Activated T-helper 2 cell treated with anti-CD3 and anti-CD28 coated beads, Interferon-gamma antibody, Interleukin-2, Interleukin-4, amounts not matched to agents 10 μg/mL and 5 μg/mL and 100 μg/mL, durations not matched to agents 14 hours and 24 hours and 36 hours (primary cell): Measurements from ENCODE around the gene GPC6. TPM values are rescaled to one million over a fixed set of nuclear protein-coding genes. Genes with fewer than 3 reads are reported as not detected.
"Not testable (repeated sequence)": the region's sequence is repeated elsewhere in the genome, so short reads cannot be mapped to it uniquely, and the experiment has no call there.

ENCODE experiments used
- DNase-seq: peaks from one replicate; pipeline ENCODE4 v3.0.0; 2021; ENCODE audit warnings: low spot score
- H3K27ac Mint-ChIP-seq: one replicate; pipeline ENCODE4 v1.8.0; 2021; ENCODE audit warnings: mixed read lengths
- H3K27me3 Mint-ChIP-seq: one replicate; pipeline ENCODE4 v1.8.0; 2021; ENCODE audit warnings: low read depth, mixed read lengths
- H3K36me3 Mint-ChIP-seq: one replicate; pipeline ENCODE4 v1.8.0; 2021; ENCODE audit warnings: low read depth, mixed read lengths
- H3K4me1 Mint-ChIP-seq: one replicate; pipeline ENCODE4 v1.8.0; 2021; ENCODE audit warnings: low read depth, mixed read lengths
- H3K4me3 Mint-ChIP-seq: one replicate; pipeline ENCODE4 v1.8.0; 2021; ENCODE audit warnings: low read depth, mild to moderate bottlenecking, moderate library complexity, mixed read lengths
- H3K9me3 Mint-ChIP-seq: one replicate; pipeline ENCODE4 v1.8.0; 2021; ENCODE audit warnings: mixed read lengths
- intact Hi-C: fragments of 100-400 bp; cut with micrococcal nuclease; formaldehyde crosslinking; loops from one replicate; pipeline ENCODE4 v1.15.1; 2023
- total RNA-seq: library from RNA; stranded (reverse); gene quantifications from 2 replicates; pipeline ENCODE4 v1.2.3, GENCODE V29; 2022

The GPC6 gene
- total RNA-seq, 1 donor from 2014 or later: not detected

DNA sequence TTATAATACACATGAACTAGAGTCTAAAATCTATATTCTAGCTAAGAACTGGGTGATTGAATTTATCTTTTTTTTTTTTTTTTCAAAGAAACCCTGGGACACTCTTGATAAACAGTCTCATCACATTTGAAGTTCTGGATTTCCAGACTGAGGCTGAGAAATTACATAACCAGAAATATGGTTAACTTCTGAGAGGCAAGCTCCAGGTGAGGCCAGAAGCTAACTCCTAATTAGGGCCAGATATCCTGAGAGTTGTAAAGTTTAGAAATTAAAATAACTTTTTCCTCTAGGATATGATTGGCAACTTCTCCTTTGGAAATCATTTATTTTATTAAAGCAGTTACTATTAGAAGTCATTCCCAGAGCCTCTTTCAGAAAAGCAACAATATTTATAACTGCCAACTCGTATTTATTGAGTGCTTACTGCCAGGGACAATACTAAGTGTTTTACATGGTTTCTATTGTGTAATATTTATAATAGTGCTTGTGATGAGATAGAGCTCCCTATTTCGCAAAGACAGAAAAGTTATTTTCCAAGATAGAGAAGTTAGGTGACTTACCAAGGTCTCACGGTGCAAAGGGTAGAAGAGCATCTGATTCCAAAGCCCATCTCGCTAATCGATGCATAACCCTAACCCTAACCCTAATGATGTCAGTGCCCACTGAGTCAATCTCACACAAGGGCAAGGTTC lies 1065.2 kb downstream of the GPC6 start:
- no peak overlapping the region for H3K27ac Mint-ChIP-seq
- H3K4me3 Mint-ChIP-seq: no peak overlapping the region
- no peaks in the 10 kb centered on the region for H3K9me3 Mint-ChIP-seq
- H3K27me3 Mint-ChIP-seq: peaks cover 8% of the 10 kb centered on the region
- no peaks in the 10 kb centered on the region for H3K36me3 Mint-ChIP-seq
- no peaks in the 10 kb centered on the region for H3K4me1 Mint-ChIP-seq
- intact Hi-C loops: no loop called here
- no peak for DNase-seq

DNA sequence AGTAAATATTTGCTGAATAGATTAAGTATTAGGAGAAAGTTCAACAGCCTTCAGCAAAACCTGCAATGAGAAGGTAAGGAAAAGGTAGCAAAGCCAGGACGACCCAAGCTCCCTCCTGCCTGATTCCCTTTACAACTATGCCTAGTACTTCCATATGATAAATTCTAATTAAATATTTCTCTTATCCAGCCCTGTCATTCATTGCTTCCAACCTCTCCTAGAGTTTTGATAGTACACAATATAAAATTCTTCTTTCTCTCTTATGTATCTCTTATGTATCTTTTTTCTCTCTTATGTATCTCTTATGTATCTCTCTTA lies 1065.7 kb downstream of the GPC6 start:
- H3K4me3 Mint-ChIP-seq: no peak overlapping the region
- H3K27me3 Mint-ChIP-seq: peaks cover 8% of the 10 kb centered on the region
- no peak overlapping the region for H3K27ac Mint-ChIP-seq
- no peaks in the 10 kb centered on the region for H3K9me3 Mint-ChIP-seq
- H3K4me1 Mint-ChIP-seq: no peaks in the 10 kb centered on the region
- intact Hi-C loops: no loop called here
- no peaks in the 10 kb centered on the region for H3K36me3 Mint-ChIP-seq
- DNase-seq: no peak

DNA sequence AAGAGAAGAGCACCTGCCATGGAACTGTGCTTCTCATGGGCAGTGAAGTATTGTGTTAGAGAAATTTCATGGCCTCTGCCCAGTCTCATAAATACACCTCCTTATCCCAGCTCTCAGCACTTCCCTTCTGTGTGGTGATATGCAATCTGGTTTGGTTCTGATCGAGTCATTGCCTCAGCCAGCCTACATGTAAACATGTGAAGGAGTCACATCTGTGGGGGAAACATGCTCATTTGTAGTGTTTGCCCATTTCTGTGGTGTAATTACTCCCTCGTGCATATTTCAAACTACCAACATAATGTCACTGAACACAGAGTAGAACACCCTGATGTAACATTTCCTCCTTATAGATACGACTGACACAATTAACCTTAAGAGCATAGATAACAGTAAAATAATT lies 1069.9 kb downstream of the GPC6 start:
- H3K9me3 Mint-ChIP-seq: no peaks in the 10 kb centered on the region
- DNase-seq: no peak
- no peaks in the 10 kb centered on the region for H3K4me1 Mint-ChIP-seq
- H3K4me3 Mint-ChIP-seq: no peak overlapping the region
- peaks cover 2% of the 10 kb centered on the region for H3K27me3 Mint-ChIP-seq
- no peaks in the 10 kb centered on the region for H3K36me3 Mint-ChIP-seq
- no peak overlapping the region for H3K27ac Mint-ChIP-seq
- intact Hi-C loops: no loop called here

DNA sequence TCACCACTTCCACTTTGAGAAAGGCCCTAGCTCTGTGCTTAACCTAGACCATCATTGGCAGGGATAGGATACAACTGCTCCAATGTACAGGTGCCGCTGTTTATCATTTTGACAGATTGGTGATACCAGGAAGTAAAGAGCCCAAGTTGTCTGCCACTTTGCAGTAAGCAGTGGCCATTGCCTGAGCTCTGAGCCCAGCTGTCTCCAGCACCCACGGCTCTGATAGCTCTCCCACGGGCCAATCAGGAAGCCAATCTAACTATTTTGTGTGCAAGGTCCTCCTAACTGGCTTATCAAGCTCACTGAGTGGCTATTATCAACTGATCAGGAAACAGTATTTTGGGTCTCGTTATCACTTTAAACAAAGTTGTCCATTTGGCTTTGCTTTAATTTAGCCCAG lies 1071.7 kb downstream of the GPC6 start:
- Mint-ChIP-seq H3K27me3 (peaks cover 2% of the 10 kb centered on the region), H3K9me3 (no peaks in the 10 kb centered on the region), H3K36me3 (no peaks in the 10 kb centered on the region), H3K4me1 (no peaks in the 10 kb centered on the region), H3K27ac (no peak overlapping the region), H3K4me3 (no peak overlapping the region)
- intact Hi-C loops: no loop called here
- no peak for DNase-seq

DNA sequence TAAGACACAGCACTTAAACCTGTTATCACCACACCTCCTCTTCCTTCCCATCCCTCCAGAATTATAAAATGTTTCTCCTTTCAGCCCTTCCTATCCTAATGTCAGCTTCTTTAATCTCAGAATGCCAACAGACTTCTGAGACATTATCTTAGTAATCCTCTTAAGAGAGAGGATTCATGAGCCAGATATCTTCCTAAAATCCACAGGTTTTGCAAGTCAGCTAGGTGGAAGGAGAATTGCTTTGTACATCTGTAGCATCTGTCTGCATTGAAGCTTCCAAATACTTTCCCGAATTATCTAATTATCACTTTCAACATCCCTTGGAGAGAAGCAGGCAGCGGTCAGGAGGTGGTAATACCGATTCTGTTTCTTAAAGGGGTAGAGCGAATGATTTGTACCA lies 1073.8 kb downstream of the GPC6 start:
- Mint-ChIP-seq H3K4me3 (no peak overlapping the region), H3K36me3 (no peaks in the 10 kb centered on the region), H3K27ac (no peak overlapping the region), H3K9me3 (no peaks in the 10 kb centered on the region), H3K27me3 (peaks cover 2% of the 10 kb centered on the region), H3K4me1 (no peaks in the 10 kb centered on the region)
- DNase-seq: no peak
- intact Hi-C loops: no loop called here

DNA sequence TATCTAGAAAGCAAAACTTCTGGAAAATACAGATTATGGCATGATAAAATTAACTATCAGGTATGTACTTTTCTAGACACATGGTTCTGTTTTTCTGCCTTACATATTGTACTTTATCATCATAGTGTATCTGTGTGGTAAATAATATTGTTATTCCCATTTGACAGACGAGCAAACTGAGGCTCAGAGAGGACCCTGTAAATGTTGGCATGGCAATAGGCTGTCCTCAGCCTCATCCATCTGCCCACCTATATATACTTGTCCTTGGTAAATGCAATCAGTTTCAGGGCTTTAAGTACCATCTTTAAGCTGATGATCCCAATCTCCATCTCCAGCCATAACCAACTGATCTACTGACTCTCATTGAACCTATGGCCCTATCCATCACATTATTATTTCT lies 1074.9 kb downstream of the GPC6 start:
- Mint-ChIP-seq H3K4me1 (no peaks in the 10 kb centered on the region), H3K27ac (no peak overlapping the region), H3K27me3 (no peaks in the 10 kb centered on the region), H3K4me3 (no peak overlapping the region), H3K9me3 (no peaks in the 10 kb centered on the region), H3K36me3 (no peaks in the 10 kb centered on the region)
- no peak for DNase-seq
- intact Hi-C loops: no loop called here

DNA sequence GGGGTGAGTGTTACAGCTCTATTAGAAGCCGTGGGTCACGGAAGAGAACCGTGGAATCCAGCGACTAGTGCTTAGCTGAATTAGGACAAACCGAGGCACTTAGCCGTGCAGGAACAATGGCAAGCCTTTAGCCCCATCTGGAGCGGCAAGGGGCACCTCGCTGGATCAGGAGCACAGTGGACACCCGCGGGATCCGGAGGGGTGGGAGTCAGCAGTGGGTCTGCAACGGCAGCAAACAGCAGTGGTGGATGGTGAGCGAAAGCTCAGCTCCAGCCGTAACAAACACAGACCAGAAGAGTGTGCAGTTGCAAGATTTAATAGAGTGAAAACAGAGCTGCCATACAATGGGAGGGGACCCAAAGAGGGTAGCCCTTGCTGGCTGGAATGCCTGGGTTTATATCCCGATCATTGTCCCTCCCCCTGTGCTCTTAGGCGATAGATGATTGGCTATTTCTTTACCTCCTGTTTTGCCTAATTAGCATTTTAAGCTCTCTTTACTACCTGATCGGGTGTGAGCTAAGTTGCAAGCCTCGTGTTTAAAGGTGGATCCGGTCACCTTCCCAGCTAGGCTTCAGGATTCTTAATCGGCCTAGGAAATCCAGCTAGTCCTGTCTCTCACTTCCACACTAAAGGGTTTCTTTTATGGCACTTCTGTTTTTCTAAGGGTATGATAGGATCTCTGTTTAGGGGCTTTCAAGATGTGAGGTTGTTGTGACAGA lies 1076.4 kb downstream of the GPC6 start:
- H3K4me3 Mint-ChIP-seq, intact Hi-C loops, H3K27ac Mint-ChIP-seq, DNase-seq, H3K9me3 Mint-ChIP-seq, H3K4me1 Mint-ChIP-seq, H3K36me3 Mint-ChIP-seq, H3K27me3 Mint-ChIP-seq: not testable (repeated sequence)

DNA sequence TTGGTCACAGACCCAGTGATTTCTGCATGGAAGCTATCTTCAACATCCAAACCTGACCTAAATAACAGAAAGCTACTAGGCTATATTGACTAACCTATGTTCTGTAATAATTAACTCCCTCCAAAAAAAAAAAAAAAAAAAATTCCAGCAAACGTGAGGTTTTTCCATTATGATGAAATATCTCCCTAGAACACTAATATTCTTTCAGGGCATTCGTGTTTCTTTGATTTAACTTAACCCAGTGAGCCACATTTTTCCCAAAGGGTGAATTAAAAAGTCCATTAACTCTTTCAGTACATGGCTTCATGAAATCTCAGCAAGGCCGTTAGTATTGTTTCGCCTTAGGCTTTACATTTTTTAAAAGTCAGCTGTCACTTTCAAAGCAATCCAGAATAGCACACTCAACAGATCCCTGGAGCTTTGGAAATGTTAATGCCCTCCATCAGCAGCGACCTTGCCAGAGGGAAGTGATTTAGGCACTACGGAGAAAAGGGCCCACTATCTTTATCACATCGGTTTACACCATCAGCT lies 1077.1 kb downstream of the GPC6 start:
- H3K4me1 Mint-ChIP-seq: no peaks in the 10 kb centered on the region
- DNase-seq: no peak
- H3K9me3 Mint-ChIP-seq: no peaks in the 10 kb centered on the region
- intact Hi-C loops: no loop called here
- H3K27me3 Mint-ChIP-seq: peaks cover 3% of the 10 kb centered on the region
- no peaks in the 10 kb centered on the region for H3K36me3 Mint-ChIP-seq
- H3K27ac Mint-ChIP-seq: no peak overlapping the region
- H3K4me3 Mint-ChIP-seq: no peak overlapping the region

DNA sequence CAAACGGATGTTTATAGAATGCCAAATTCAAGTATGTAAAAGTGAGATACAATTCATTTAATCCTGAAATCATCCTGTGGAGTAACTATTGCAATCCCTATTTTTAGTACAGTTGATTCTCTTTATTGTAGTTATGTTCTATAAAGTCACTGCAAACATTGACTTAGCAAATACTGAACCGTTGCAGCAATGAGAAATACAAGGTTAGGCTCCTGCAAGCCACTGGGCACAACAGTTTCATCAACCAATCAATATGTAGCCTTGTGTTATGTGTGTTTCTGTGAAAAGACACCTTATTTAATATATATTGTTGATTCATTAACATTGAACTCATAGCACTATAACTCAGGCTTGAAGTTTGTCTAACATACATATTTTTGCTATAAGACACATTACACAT lies 1078.4 kb downstream of the GPC6 start:
- no peak overlapping the region for H3K27ac Mint-ChIP-seq
- peaks cover 4% of the 10 kb centered on the region for H3K27me3 Mint-ChIP-seq
- intact Hi-C loops: no loop called here
- H3K9me3 Mint-ChIP-seq: no peaks in the 10 kb centered on the region
- H3K36me3 Mint-ChIP-seq: no peaks in the 10 kb centered on the region
- no peaks in the 10 kb centered on the region for H3K4me1 Mint-ChIP-seq
- H3K4me3 Mint-ChIP-seq: no peak overlapping the region
- DNase-seq: no peak

DNA sequence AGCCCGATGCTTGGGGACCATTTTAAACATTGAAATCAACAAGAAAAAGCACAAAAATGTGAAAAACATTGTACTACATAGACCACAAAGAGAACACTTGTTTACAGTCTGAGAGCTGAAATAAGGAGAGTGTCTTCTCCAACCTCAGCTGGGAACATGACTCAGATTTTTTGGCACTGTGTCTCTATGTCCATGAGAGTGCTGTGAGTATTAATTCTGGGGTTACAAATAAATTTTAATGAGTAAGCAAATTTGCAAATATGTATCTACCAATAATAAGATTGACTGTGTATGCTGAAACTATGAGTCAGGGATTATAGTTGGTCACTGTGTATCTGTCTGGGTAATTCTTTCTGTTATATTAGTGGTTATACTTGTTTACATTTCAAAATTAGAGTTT lies 1078.9 kb downstream of the GPC6 start:
- Mint-ChIP-seq H3K9me3 (no peaks in the 10 kb centered on the region), H3K4me3 (no peak overlapping the region), H3K27ac (no peak overlapping the region), H3K27me3 (peaks cover 6% of the 10 kb centered on the region), H3K4me1 (no peaks in the 10 kb centered on the region), H3K36me3 (no peaks in the 10 kb centered on the region)
- intact Hi-C loops: no loop called here
- DNase-seq: no peak

DNA sequence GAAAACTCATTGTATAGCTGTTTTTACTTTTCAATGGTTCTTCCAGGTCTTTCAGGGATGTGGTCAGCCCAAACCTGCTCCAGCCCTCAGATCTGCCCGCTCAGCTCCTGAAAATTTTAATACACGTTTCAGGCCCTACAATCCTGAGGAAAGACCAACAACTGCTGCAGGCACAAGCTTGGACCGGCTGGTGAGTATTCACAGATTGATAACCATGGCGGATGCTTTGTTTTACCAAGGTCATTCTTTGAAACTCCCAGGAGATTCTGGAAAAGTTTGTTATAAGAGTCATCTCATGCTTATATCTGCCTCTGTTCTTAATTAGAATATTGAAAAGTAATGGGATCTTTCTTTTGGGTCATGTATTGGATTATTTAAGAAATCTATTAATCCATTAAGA lies 1079.3 kb downstream of the GPC6 start:
- Mint-ChIP-seq H3K4me1 (no peaks in the 10 kb centered on the region), H3K9me3 (no peaks in the 10 kb centered on the region), H3K4me3 (no peak overlapping the region), H3K27ac (no peak overlapping the region), H3K27me3 (peaks cover 6% of the 10 kb centered on the region), H3K36me3 (no peaks in the 10 kb centered on the region)
- DNase-seq: no peak
- intact Hi-C loops: no loop called here

DNA sequence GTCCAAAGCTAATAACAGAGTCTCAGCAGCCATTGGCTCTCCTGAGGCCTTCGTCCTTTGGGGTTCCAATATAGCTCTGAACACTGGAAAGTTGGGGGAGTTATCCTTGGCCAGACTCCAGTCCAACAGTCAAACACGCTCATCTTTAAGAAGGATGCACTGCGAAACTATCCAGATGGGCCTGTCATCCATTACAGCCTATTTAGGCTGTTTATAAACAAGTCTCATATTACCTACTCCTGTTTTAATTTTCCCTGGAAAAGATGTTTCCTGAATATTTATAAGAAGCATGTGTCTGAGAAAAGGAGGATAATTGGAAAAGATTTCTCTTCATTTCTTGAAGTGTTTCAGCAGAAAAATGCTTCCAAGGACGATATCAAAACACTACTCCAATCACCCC lies 1082.2 kb downstream of the GPC6 start:
- no peaks in the 10 kb centered on the region for H3K36me3 Mint-ChIP-seq
- peaks cover 6% of the 10 kb centered on the region for H3K27me3 Mint-ChIP-seq
- intact Hi-C loops: no loop called here
- no peak for DNase-seq
- H3K27ac Mint-ChIP-seq: no peak overlapping the region
- no peaks in the 10 kb centered on the region for H3K9me3 Mint-ChIP-seq
- no peaks in the 10 kb centered on the region for H3K4me1 Mint-ChIP-seq
- H3K4me3 Mint-ChIP-seq: no peak overlapping the region

DNA sequence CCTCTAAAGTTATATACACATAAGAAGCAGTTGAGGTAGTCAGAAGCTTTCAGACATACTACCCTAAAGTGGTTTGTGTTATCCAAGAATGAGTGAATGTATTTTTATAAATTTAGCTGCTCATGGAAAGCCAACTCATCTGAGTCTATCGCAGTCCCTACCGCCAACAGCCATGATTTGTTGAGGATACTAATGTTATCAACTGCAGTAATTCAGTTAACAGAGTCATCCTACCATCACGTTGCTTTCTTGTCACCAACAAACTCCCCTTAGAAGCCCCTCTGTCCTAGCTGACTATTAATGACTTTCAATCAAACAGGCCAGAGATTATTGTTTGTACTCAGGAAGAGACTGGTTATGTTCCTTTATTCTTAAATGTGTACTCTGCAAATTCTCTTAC lies 1083.0 kb downstream of the GPC6 start:
- H3K27me3 Mint-ChIP-seq: peaks cover 6% of the 10 kb centered on the region
- no peaks in the 10 kb centered on the region for H3K36me3 Mint-ChIP-seq
- DNase-seq: no peak
- no peaks in the 10 kb centered on the region for H3K9me3 Mint-ChIP-seq
- H3K27ac Mint-ChIP-seq: no peak overlapping the region
- no peak overlapping the region for H3K4me3 Mint-ChIP-seq
- no peaks in the 10 kb centered on the region for H3K4me1 Mint-ChIP-seq
- intact Hi-C loops: no loop called here
